Panc1 (cell line): ENCODE results near the gene DDX18. TPM values are rescaled to one million over a fixed set of nuclear protein-coding genes. Genes with fewer than 3 reads are reported as not detected.

Source experiments
- ATAC-seq: fragments of 200-7000 bp; cut with Tn5 transposase; 2 replicates; pipeline ENCODE4 v1.9.1; 2020; ENCODE audit warnings: mild to moderate bottlenecking, moderate library complexity
- BruUV-seq: library from RNA; stranded (reverse); fragments of 400-500 nt; replicated peaks from 2 replicates; lab custom pipeline; 2021; lab: Mats Ljungman, UMichigan
- CTCF ChIA-PET: fragments of 300-600 bp; sonication (Branson Sonifier 250); formaldehyde crosslinking; loops from one replicate; lab custom pipeline; 2022; ENCODE audit warnings: antibody characterized with exemption; lab: Charles Lee
- POLR2A ChIA-PET: fragments of 300-600 bp; sonication (Branson Sonifier 250); formaldehyde crosslinking; loops from one replicate; lab custom pipeline; 2022; ENCODE audit warnings: antibody characterized with exemption; lab: Charles Lee
- DNase-seq: peaks from one replicate; pipeline ENCODE4 v3.0.0-alpha.2; 2010; ENCODE audit warnings: low read depth, low spot score
- H3K27ac ChIP-seq: 2 replicates; pipeline ENCODE4 v1.5.1; 2011; ENCODE audit warnings: mild to moderate bottlenecking, low read length, inconsistent platforms
- H3K27me3 ChIP-seq: fragments of 200-500 bp; sonication (Bioruptor generic); 2 replicates; pipeline ENCODE4 v1.6.0; 2014; ENCODE audit warnings: low read length, inconsistent platforms; ENCODE audit not compliant: control insufficient read depth, insufficient read depth
- H3K36me3 ChIP-seq: fragments of 200-500 bp; sonication (Bioruptor generic); 2 replicates; pipeline ENCODE4 v1.5.1; 2014; ENCODE audit warnings: inconsistent platforms, mild to moderate bottlenecking, low read length, moderate library complexity; ENCODE audit not compliant: control insufficient read depth, insufficient read depth
- H3K4me1 ChIP-seq: 2 replicates; pipeline ENCODE4 v1.5.1; 2011; ENCODE audit warnings: inconsistent platforms, mild to moderate bottlenecking, low read length, moderate library complexity; ENCODE audit not compliant: control insufficient read depth, insufficient read depth
- H3K4me3 ChIP-seq, 2 experiments: 2 replicates each; pipeline ENCODE4 v1.5.1; 2011 to 2012; ENCODE audit warnings: low read depth in 2 of 2, low read length in 2 of 2, mild to moderate bottlenecking in 2 of 2, inconsistent platforms in 1 of 2, moderate library complexity in 1 of 2
- H3K9me3 ChIP-seq: fragments of 200-500 bp; sonication (Bioruptor generic); 2 replicates; pipeline ENCODE4 v1.5.1; 2014; ENCODE audit warnings: low read depth, mild to moderate bottlenecking, inconsistent platforms, low read length, moderate library complexity; ENCODE audit not compliant: control insufficient read depth, insufficient read depth
- CTCF ChIP-seq: fragments of 450-650 bp; IDR thresholded peaks from 2 replicates; pipeline ENCODE4 v1.5.1; 2017; ENCODE audit warnings: mild to moderate bottlenecking
- POLR2AphosphoS5 ChIP-seq: IDR thresholded peaks from 2 replicates; pipeline ENCODE4 v1.6.1; 2012; ENCODE audit warnings: mild to moderate bottlenecking, low read depth, low read length, moderate library complexity
- REST ChIP-seq, 2 experiments: IDR thresholded peaks; 2 replicates each; pipeline ENCODE4 v1.6.1; 2011 to 2012; ENCODE audit warnings: low read depth in 2 of 2, control low read depth in 1 of 2, low read length in 1 of 2, mild to moderate bottlenecking in 1 of 2, moderate library complexity in 1 of 2; ENCODE audit not compliant: insufficient read depth in 1 of 2
- SIN3A ChIP-seq: IDR thresholded peaks from 2 replicates; pipeline ENCODE4 v1.6.1; 2012; ENCODE audit warnings: low read depth, mild to moderate bottlenecking, low read length, moderate library complexity, borderline replicate concordance; ENCODE audit not compliant: insufficient read depth
- TCF7L2 ChIP-seq: IDR thresholded peaks from 2 replicates; pipeline ENCODE4 v1.6.1; 2011; ENCODE audit warnings: mild to moderate bottlenecking, low read depth, low read length, inconsistent platforms
- in situ Hi-C: cut with HindIII; loops from 2 replicates; pipeline ENCODE4 v1.10.0; 2016; ENCODE audit warnings: low sequenced_read_pairs, low pct_unique_long_range_greater_than_20kb
- intact Hi-C: fragments of 100-400 bp; cut with micrococcal nuclease; formaldehyde crosslinking; loops from one replicate; pipeline ENCODE4 v1.10.0; 2022; ENCODE audit not compliant: unreplicated experiment
- total RNA-seq: library from RNA; stranded (reverse); gene quantifications from one replicate; pipeline ENCODE4 v1.2.1, GENCODE V29; 2021; ENCODE audit not compliant: unreplicated experiment

The DDX18 gene
- total RNA-seq, 1 experiment from 2014 or later = 82.0 TPM

- in situ Hi-C loops = no loop called here
- H3K4me1 ChIP-seq = no peaks in the 10 kb centered on the region
- TF ChIP-seq TCF7L2 = no peak
- TF ChIP-seq CTCF = no peak
- no peak for TF ChIP-seq REST (IDR thresholded peaks at IDR 0.05; ENCODE audit: insufficient read depth in 1 of 2, low read depth in 2 of 2, low read length in 1 of 2)
- TF ChIP-seq POLR2AphosphoS5 = no peak
- TF ChIP-seq SIN3A = no peak
- DNase-seq = no peak
- no peak for ATAC-seq
- BruUV-seq = no TSS peak
- intact Hi-C loops = loop anchor here (10.0 kb wide), 1 partner anchor 82 kb away; no protein-coding TSS in a partner anchor
- no peak overlapping the region for H3K4me3 ChIP-seq
- H3K9me3 ChIP-seq = no peaks in the 10 kb centered on the region
- CTCF ChIA-PET = no interaction called here
- POLR2A ChIA-PET = no interaction called here
- H3K36me3 ChIP-seq = peaks cover 25% of the 10 kb centered on the region
- H3K27ac ChIP-seq = no peak overlapping the region
- no peaks in the 10 kb centered on the region for H3K27me3 ChIP-seq
Measured at GRCh38 chr2:117832332-117832731, 17.8 kb downstream of the DDX18 start.

- intact Hi-C loops (loop anchor here (10.0 kb wide), 1 partner anchor 82 kb away; no protein-coding TSS in a partner anchor), in situ Hi-C loops (no loop called here)
- H3K36me3 ChIP-seq = peaks cover 25% of the 10 kb centered on the region
Measured at GRCh38 chr2:117832905-117833613, 18.6 kb downstream of the DDX18 start.

More at GRCh38 chr2:117832905-117833613, 18.6 kb downstream of the DDX18 start:
- H3K9me3 ChIP-seq = no peaks in the 10 kb centered on the region
- POLR2A ChIA-PET = no interaction called here
- TF ChIP-seq REST (IDR thresholded peaks at IDR 0.05; ENCODE audit: insufficient read depth in 1 of 2, low read depth in 2 of 2, low read length in 1 of 2) (peak; percentile 92 to 96), SIN3A (no peak)
- no peaks in the 10 kb centered on the region for H3K4me1 ChIP-seq
- H3K27me3 ChIP-seq = no peaks in the 10 kb centered on the region
- no TSS peak for BruUV-seq
- no peak overlapping the region for H3K27ac ChIP-seq
- DNase-seq = no peak
- no peak for ATAC-seq
- H3K4me3 ChIP-seq = no peak overlapping the region
- CTCF ChIA-PET = no interaction called here
